ENCODE data around the gene HSD3B2. TPM values are rescaled to one million over a fixed set of nuclear protein-coding genes. Genes with fewer than 3 reads are reported as not detected.

Gene HSD3B2
- total and polyA plus RNA-seq, 2 donors (not counting 3 experiments of a cell fraction or from before 2014, with no cell fraction given): not detected

- Histone ChIP-seq H3K9ac (replicated peaks; ENCODE audit: extremely low read depth, insufficient read depth, low read length) (no peak overlapping the region), H3K79me2 (ENCODE audit: control insufficient read depth, insufficient read depth, low read length) (no peaks in the 10 kb centered on the region), H2AFZ (ENCODE audit: low read depth, low read length) (no peak overlapping the region), H3K27me3 (ENCODE audit: control insufficient read depth in 2 of 2, insufficient read depth in 2 of 2, low read length in 2 of 2) (no peaks in the 10 kb centered on the region), H3K9me3 (replicated peaks; ENCODE audit: control insufficient read depth, insufficient read depth, low read length) (no peaks in the 10 kb centered on the region), H3K4me1 (ENCODE audit: control insufficient read depth, extremely low read depth, insufficient read depth, low read length) (no peaks in the 10 kb centered on the region), H3K27ac (ENCODE audit: insufficient read depth, low read depth, low read length) (no peak overlapping the region), H3K9me1 (replicated peaks; ENCODE audit: control insufficient read depth, extremely low read depth, insufficient read depth, low read length) (no peaks in the 10 kb centered on the region), H3K36me3 (ENCODE audit: control insufficient read depth in 2 of 2, extremely low read depth in 1 of 2, insufficient read depth in 2 of 2, low read length in 2 of 2) (no peaks in the 10 kb centered on the region), H3K4me2 (ENCODE audit: insufficient read depth, low read length) (no peak overlapping the region), H3K4me3 (replicated peaks in 1 of 3; ENCODE audit: insufficient read depth in 1 of 3, low read depth in 1 of 3, low read length in 3 of 3) (no peak overlapping the region), H4K20me1 (replicated peaks; ENCODE audit: control insufficient read depth, extremely low read depth, insufficient read depth, low read length) (no peaks in the 10 kb centered on the region)
- DNase-seq (ENCODE audit: low read depth, low spot score): no peak
- FAIRE-seq: no peak
- ChIA-PET CTCF (no interaction called here), POLR2A (no interaction called here)
- no TSS peak for BruUV-seq (replicated peaks)
- intact Hi-C loops (cut with micrococcal nuclease) (no loop called here), dilution Hi-C loops (cut with MboI; ENCODE audit: extremely low pct_ligation_motif_present, low sequenced_read_pairs) (no loop called here)
- TF ChIP-seq, protein P1, sequence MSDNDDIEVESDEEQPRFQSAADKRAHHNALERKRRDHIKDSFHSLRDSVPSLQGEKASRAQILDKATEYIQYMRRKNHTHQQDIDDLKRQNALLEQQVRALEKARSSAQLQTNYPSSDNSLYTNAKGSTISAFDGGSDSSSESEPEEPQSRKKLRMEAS (IDR thresholded peaks at IDR 0.05; ENCODE audit: insufficient read depth, insufficient read length): no peak
- TF ChIP-seq POLR2AphosphoS5 (IDR thresholded peaks at IDR 0.05; ENCODE audit: insufficient read depth, low read depth, low read length): no peak
- no peak for TF ChIP-seq FOS (IDR thresholded peaks at IDR 0.05; ENCODE audit: borderline replicate concordance, insufficient read depth, low read length)
- no peak for TF ChIP-seq EZH2 (IDR thresholded peaks at IDR 0.05; ENCODE audit: borderline replicate concordance, low read depth, low read length, severe bottlenecking)
These were observed 23.2 kb upstream of the HSD3B2 start for GRCh38 chr1:119391749-119392148.

DNA sequence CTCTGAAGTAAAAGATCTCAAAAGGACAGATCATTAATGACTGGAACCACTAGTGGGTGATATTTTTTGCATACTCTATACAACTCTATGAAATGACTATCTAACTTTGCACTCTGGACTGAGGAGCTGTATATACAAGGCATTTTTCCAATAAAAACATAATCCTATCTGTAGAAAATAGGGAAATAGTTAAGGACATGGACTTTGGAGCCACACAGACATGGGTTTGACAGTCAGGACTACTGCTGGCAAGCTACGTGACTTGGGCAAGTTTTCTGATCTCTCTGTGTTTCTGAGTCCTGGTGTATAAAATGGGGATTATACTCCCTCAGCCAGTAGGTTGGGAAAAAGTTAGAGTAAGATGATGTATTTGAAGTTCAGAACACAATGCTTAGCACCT lies 20.9 kb upstream of the HSD3B2 start:
- POLR2A ChIA-PET: no interaction called here

More for the DNA sequence above, 20.9 kb upstream of the HSD3B2 start:
- H3K79me2 ChIP-seq (ENCODE audit: control insufficient read depth, insufficient read depth, low read length): no peaks in the 10 kb centered on the region
- H2AFZ ChIP-seq (ENCODE audit: low read depth, low read length): no peak overlapping the region
- BruUV-seq (replicated peaks): no TSS peak
- CTCF ChIA-PET: no interaction called here
- H4K20me1 ChIP-seq (replicated peaks; ENCODE audit: control insufficient read depth, extremely low read depth, insufficient read depth, low read length): no peaks in the 10 kb centered on the region
- no peaks in the 10 kb centered on the region for H3K9me3 ChIP-seq (replicated peaks; ENCODE audit: control insufficient read depth, insufficient read depth, low read length)
- no peak overlapping the region for H3K4me2 ChIP-seq (ENCODE audit: insufficient read depth, low read length)
- no peak overlapping the region for H3K4me3 ChIP-seq (replicated peaks in 1 of 3; ENCODE audit: insufficient read depth in 1 of 3, low read depth in 1 of 3, low read length in 3 of 3)
- intact Hi-C loops (cut with micrococcal nuclease): no loop called here
- no peaks in the 10 kb centered on the region for H3K27me3 ChIP-seq (ENCODE audit: control insufficient read depth in 2 of 2, insufficient read depth in 2 of 2, low read length in 2 of 2)
- FAIRE-seq (no peak), DNase-seq (ENCODE audit: low read depth, low spot score) (no peak)
- no peak overlapping the region for H3K9ac ChIP-seq (replicated peaks; ENCODE audit: extremely low read depth, insufficient read depth, low read length)
- no peak overlapping the region for H3K27ac ChIP-seq (ENCODE audit: insufficient read depth, low read depth, low read length)
- dilution Hi-C loops (cut with MboI; ENCODE audit: extremely low pct_ligation_motif_present, low sequenced_read_pairs): no loop called here
- TF ChIP-seq MYC (IDR thresholded peaks at IDR 0.05; ENCODE audit: low read depth, low read length): no peak
- no peak for TF ChIP-seq POLR2A (IDR thresholded peaks at IDR 0.05; ENCODE audit: low read depth, low read length)
- no peak for TF ChIP-seq JUN (IDR thresholded peaks at IDR 0.05; ENCODE audit: borderline replicate concordance, insufficient read depth, insufficient read length, low read depth)
- TF ChIP-seq FOS (IDR thresholded peaks at IDR 0.05; ENCODE audit: borderline replicate concordance, insufficient read depth, low read length): no peak
- no peak for TF ChIP-seq GATA2 (IDR thresholded peaks at IDR 0.05; ENCODE audit: insufficient read depth, insufficient read length, low read depth, low read length)
- TF ChIP-seq EZH2 (IDR thresholded peaks at IDR 0.05; ENCODE audit: borderline replicate concordance, low read depth, low read length, severe bottlenecking): no peak
- TF ChIP-seq POLR2AphosphoS5 (IDR thresholded peaks at IDR 0.05; ENCODE audit: insufficient read depth, low read depth, low read length): no peak
- TF ChIP-seq, protein P1 (IDR thresholded peaks at IDR 0.05; ENCODE audit: insufficient read depth, insufficient read length): no peak
- TF ChIP-seq, protein P2, sequence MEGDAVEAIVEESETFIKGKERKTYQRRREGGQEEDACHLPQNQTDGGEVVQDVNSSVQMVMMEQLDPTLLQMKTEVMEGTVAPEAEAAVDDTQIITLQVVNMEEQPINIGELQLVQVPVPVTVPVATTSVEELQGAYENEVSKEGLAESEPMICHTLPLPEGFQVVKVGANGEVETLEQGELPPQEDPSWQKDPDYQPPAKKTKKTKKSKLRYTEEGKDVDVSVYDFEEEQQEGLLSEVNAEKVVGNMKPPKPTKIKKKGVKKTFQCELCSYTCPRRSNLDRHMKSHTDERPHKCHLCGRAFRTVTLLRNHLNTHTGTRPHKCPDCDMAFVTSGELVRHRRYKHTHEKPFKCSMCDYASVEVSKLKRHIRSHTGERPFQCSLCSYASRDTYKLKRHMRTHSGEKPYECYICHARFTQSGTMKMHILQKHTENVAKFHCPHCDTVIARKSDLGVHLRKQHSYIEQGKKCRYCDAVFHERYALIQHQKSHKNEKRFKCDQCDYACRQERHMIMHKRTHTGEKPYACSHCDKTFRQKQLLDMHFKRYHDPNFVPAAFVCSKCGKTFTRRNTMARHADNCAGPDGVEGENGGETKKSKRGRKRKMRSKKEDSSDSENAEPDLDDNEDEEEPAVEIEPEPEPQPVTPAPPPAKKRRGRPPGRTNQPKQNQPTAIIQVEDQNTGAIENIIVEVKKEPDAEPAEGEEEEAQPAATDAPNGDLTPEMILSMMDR (IDR thresholded peaks at IDR 0.05; ENCODE audit: extremely low read depth in 1 of 2, insufficient read depth in 1 of 2, low read depth in 1 of 2, low read length in 2 of 2): no peak
- H3K36me3 ChIP-seq (ENCODE audit: control insufficient read depth in 2 of 2, extremely low read depth in 1 of 2, insufficient read depth in 2 of 2, low read length in 2 of 2): no peaks in the 10 kb centered on the region
- no peaks in the 10 kb centered on the region for H3K9me1 ChIP-seq (replicated peaks; ENCODE audit: control insufficient read depth, extremely low read depth, insufficient read depth, low read length)
- no peaks in the 10 kb centered on the region for H3K4me1 ChIP-seq (ENCODE audit: control insufficient read depth, extremely low read depth, insufficient read depth, low read length)

Measured in endothelial cell of umbilical vein (primary cell).